ENCODE data around the gene TMEM139.
"Not testable (repeated sequence)": the region's sequence is repeated elsewhere in the genome, so short reads cannot be mapped to it uniquely, and the experiment has no call there.

The TMEM139 gene

GRCh38 chr7:143286522-143286890 lies 1.7 kb downstream of the TMEM139 start:
- in situ Hi-C loops (cut with MboI; ENCODE audit: low pct_unique_long_range_greater_than_20kb, low sequenced_read_pairs): no loop called here
- DNase-seq: no peak

- in situ Hi-C loops (cut with MboI; ENCODE audit: low pct_unique_long_range_greater_than_20kb, low sequenced_read_pairs): no loop called here
- no peak for DNase-seq
Observed at GRCh38 chr7:143287339-143287934, 2.7 kb downstream of the TMEM139 start.

GRCh38 chr7:143287935-143288826 lies 3.4 kb downstream of the TMEM139 start, which contains the start of gene CASP2:
Gene CASP2, plus strand, starts transcription at chr7:143288351. Its CDS starts 105 bp downstream, at chr7:143288456.
- peak; percentile 98 for DNase-seq
- in situ Hi-C loops (cut with MboI; ENCODE audit: low pct_unique_long_range_greater_than_20kb, low sequenced_read_pairs): no loop called here

GRCh38 chr7:143288836-143289235 lies 4.1 kb downstream of the TMEM139 start:
- in situ Hi-C loops (cut with MboI; ENCODE audit: low pct_unique_long_range_greater_than_20kb, low sequenced_read_pairs): no loop called here
- no peak for DNase-seq

- in situ Hi-C loops (cut with MboI; ENCODE audit: low pct_unique_long_range_greater_than_20kb, low sequenced_read_pairs): no loop called here
- peak; percentile 54 for DNase-seq
Observed at GRCh38 chr7:143289421-143289820, 4.7 kb downstream of the TMEM139 start.

GRCh38 chr7:143289888-143290287 lies 5.1 kb downstream of the TMEM139 start:
- in situ Hi-C loops (cut with MboI; ENCODE audit: low pct_unique_long_range_greater_than_20kb, low sequenced_read_pairs); DNase-seq: not testable (repeated sequence)

GRCh38 chr7:143290293-143290692 lies 5.5 kb downstream of the TMEM139 start:
- DNase-seq: no peak
- in situ Hi-C loops (cut with MboI; ENCODE audit: low pct_unique_long_range_greater_than_20kb, low sequenced_read_pairs): no loop called here

- in situ Hi-C loops (cut with MboI; ENCODE audit: low pct_unique_long_range_greater_than_20kb, low sequenced_read_pairs): no loop called here
Observed at GRCh38 chr7:143292876-143293275, 8.1 kb downstream of the TMEM139 start.

GRCh38 chr7:143295870-143296269 lies 11.1 kb downstream of the TMEM139 start:
- DNase-seq: no peak
- in situ Hi-C loops (cut with MboI; ENCODE audit: low pct_unique_long_range_greater_than_20kb, low sequenced_read_pairs): no loop called here

More at GRCh38 chr7:143292876-143293275, 8.1 kb downstream of the TMEM139 start:
- no peak for DNase-seq

- peak; percentile 37 for DNase-seq
- in situ Hi-C loops (cut with MboI; ENCODE audit: low pct_unique_long_range_greater_than_20kb, low sequenced_read_pairs): no loop called here
Observed at GRCh38 chr7:143296686-143297085, 11.9 kb downstream of the TMEM139 start.

- DNase-seq: no peak
Observed at GRCh38 chr7:143299346-143299745, 14.6 kb downstream of the TMEM139 start.

GRCh38 chr7:143299840-143300239 lies 15.1 kb downstream of the TMEM139 start:
- DNase-seq: peak; percentile 57
- in situ Hi-C loops (cut with MboI; ENCODE audit: low pct_unique_long_range_greater_than_20kb, low sequenced_read_pairs): no loop called here

More at GRCh38 chr7:143299346-143299745, 14.6 kb downstream of the TMEM139 start:
- in situ Hi-C loops (cut with MboI; ENCODE audit: low pct_unique_long_range_greater_than_20kb, low sequenced_read_pairs): no loop called here

GRCh38 chr7:143300959-143301935 lies 16.5 kb downstream of the TMEM139 start:
- peak; percentile 87 for DNase-seq
- in situ Hi-C loops (cut with MboI; ENCODE audit: low pct_unique_long_range_greater_than_20kb, low sequenced_read_pairs): no loop called here

- DNase-seq: no peak
- in situ Hi-C loops (cut with MboI; ENCODE audit: low pct_unique_long_range_greater_than_20kb, low sequenced_read_pairs): no loop called here
Observed at GRCh38 chr7:143303733-143304132, 19.0 kb downstream of the TMEM139 start.

- in situ Hi-C loops (cut with MboI; ENCODE audit: low pct_unique_long_range_greater_than_20kb, low sequenced_read_pairs): no loop called here
- no peak for DNase-seq
Observed at GRCh38 chr7:143304938-143305337, 20.2 kb downstream of the TMEM139 start.

- peak; percentile 76 for DNase-seq
- in situ Hi-C loops (cut with MboI; ENCODE audit: low pct_unique_long_range_greater_than_20kb, low sequenced_read_pairs): no loop called here
Observed at GRCh38 chr7:143305423-143306070, 20.8 kb downstream of the TMEM139 start.

GRCh38 chr7:143308632-143309031 lies 23.9 kb downstream of the TMEM139 start:
- in situ Hi-C loops (cut with MboI; ENCODE audit: low pct_unique_long_range_greater_than_20kb, low sequenced_read_pairs): no loop called here
- DNase-seq: no peak

- no peak for DNase-seq
- in situ Hi-C loops (cut with MboI; ENCODE audit: low pct_unique_long_range_greater_than_20kb, low sequenced_read_pairs): no loop called here
Observed at GRCh38 chr7:143314127-143314526, 29.4 kb downstream of the TMEM139 start.

GRCh38 chr7:143315776-143316175 lies 31.0 kb downstream of the TMEM139 start, which contains the start of gene CLCN1:
Gene CLCN1, plus strand, starts transcription at chr7:143316111. Its CDS starts 102 bp downstream, at chr7:143316213.
- in situ Hi-C loops (cut with MboI; ENCODE audit: low pct_unique_long_range_greater_than_20kb, low sequenced_read_pairs): no loop called here
- no peak for DNase-seq

Measured in KBM-7 (cell line).